HepG2 (cell line): ENCODE results near the gene SDC1. TPM values are rescaled to one million over a fixed set of nuclear protein-coding genes. Genes with fewer than 3 reads are reported as not detected.
A peak's percentile ranks its signal among the peaks of the same experiment; 100 is the strongest.

Experiments
- AHR ChIP-seq: IDR thresholded peaks from 2 replicates; pipeline ENCODE4 v1.6.1; 2018; ENCODE audit warnings: missing genetic modification reagents, missing compliant biosample characterization
- CEBPG ChIP-seq: IDR thresholded peaks from 2 replicates; pipeline ENCODE4 v1.6.1; 2016
- CENPT ChIP-seq: sonication (generic); formaldehyde crosslinking; IDR thresholded peaks from 2 replicates; pipeline ENCODE4 v1.8.0; 2022; ENCODE audit warnings: low read depth, mild to moderate bottlenecking, moderate library complexity, missing genetic modification reagents
- CTCF ChIP-seq: sonication (generic); formaldehyde crosslinking; IDR thresholded peaks from 2 replicates; pipeline ENCODE4 v1.5.0; 2020; ENCODE audit warnings: mild to moderate bottlenecking, missing genetic modification reagents, moderate library complexity
- HMGA1 ChIP-seq: sonication (generic); formaldehyde crosslinking; conservative IDR thresholded peaks from 2 replicates; pipeline ENCODE4 v1.4.0; 2020; ENCODE audit warnings: missing genetic modification reagents
- KDM2A ChIP-seq: sonication (generic); formaldehyde crosslinking; IDR thresholded peaks from 2 replicates; pipeline ENCODE4 v1.4.0; 2020; ENCODE audit warnings: low read depth, missing genetic modification reagents, borderline replicate concordance
- KMT2A ChIP-seq: sonication (generic); formaldehyde crosslinking; IDR thresholded peaks from 2 replicates; pipeline ENCODE4 v1.4.0; 2020; ENCODE audit warnings: missing genetic modification reagents
- MEF2D ChIP-seq: sonication (generic); formaldehyde crosslinking; IDR thresholded peaks from 2 replicates; pipeline ENCODE4 v1.5.1; 2020; ENCODE audit warnings: mild to moderate bottlenecking, missing genetic modification reagents
- NFE2L2 ChIP-seq: fragments of 150-350 bp; IDR thresholded peaks from 2 replicates; pipeline ENCODE4 v1.6.1; 2014; ENCODE audit warnings: low read length
- NR2F2 ChIP-seq: IDR thresholded peaks from 2 replicates; pipeline ENCODE4 v1.6.1; 2012; ENCODE audit warnings: low read depth, inconsistent platforms, borderline replicate concordance
- RXRA ChIP-seq: sonication (generic); formaldehyde crosslinking; IDR thresholded peaks from 2 replicates; pipeline ENCODE4 v1.5.1; 2020; ENCODE audit warnings: missing genetic modification reagents
- SMARCE1 ChIP-seq: fragments of 450-650 bp; IDR thresholded peaks from 2 replicates; pipeline ENCODE4 v1.6.1; 2017; ENCODE audit warnings: borderline replicate concordance
- TERF1 ChIP-seq: sonication (generic); formaldehyde crosslinking; IDR thresholded peaks from 2 replicates; pipeline ENCODE4 v1.8.0; 2022; ENCODE audit warnings: mild to moderate bottlenecking, missing genetic modification reagents, moderate library complexity
- ZBTB7A ChIP-seq: sonication (generic); formaldehyde crosslinking; IDR thresholded peaks from 2 replicates; pipeline ENCODE4 v1.8.0; 2022; ENCODE audit warnings: mild to moderate bottlenecking, missing genetic modification reagents
- ZFX ChIP-seq: sonication (generic); formaldehyde crosslinking; IDR thresholded peaks from 2 replicates; pipeline ENCODE4 v1.4.0; 2020; ENCODE audit warnings: mild to moderate bottlenecking, low read depth, missing genetic modification reagents, moderate library complexity
- ZNF253 ChIP-seq: sonication (generic); formaldehyde crosslinking; IDR thresholded peaks from 2 replicates; pipeline ENCODE4 v1.8.0; 2022; ENCODE audit warnings: mild to moderate bottlenecking, missing genetic modification reagents, borderline replicate concordance
- ZNF383 ChIP-seq: sonication (generic); formaldehyde crosslinking; IDR thresholded peaks from 2 replicates; pipeline ENCODE4 v1.4.0; 2020; ENCODE audit warnings: missing genetic modification reagents, mild to moderate bottlenecking, borderline replicate concordance
- ZNF574 ChIP-seq: sonication (generic); formaldehyde crosslinking; IDR thresholded peaks from 2 replicates; pipeline ENCODE4 v1.4.0; 2020; ENCODE audit warnings: missing genetic modification reagents
- polyA plus RNA-seq, 8 experiments: library from polyadenylated mRNA; depleted of rRNA in 3 of 8; stranded (reverse) in 7 of 8; unstranded in 1 of 8; fragments of >200 nt; fragmentation: Illumina TruSeq in 4 of 8; extraction: Trizol in 4 of 8; gene quantifications; 2 replicates each; pipeline versions ENCODE4 v1.2.1 to v1.2.3, GENCODE V29; 2011 to 2016; ENCODE audit warnings: low read depth in 4 of 8, missing spikeins in 1 of 8, mixed read lengths in 1 of 8; ENCODE audit not compliant: insufficient read depth in 1 of 8
- total RNA-seq, 5 experiments: library from RNA; depleted of rRNA; stranded (reverse); fragments of >200 nt; fragmentation: Illumina TruSeq; extraction: Trizol; gene quantifications; 2 replicates each; pipeline ENCODE4 v1.2.3, GENCODE V29; 2016; ENCODE audit warnings: low read depth in 1 of 5
- TF ChIP-seq, protein P1 (sequence below): sonication (generic); formaldehyde crosslinking; IDR thresholded peaks from 2 replicates; pipeline ENCODE4 v1.8.0; 2022; ENCODE audit warnings: mild to moderate bottlenecking, missing genetic modification reagents; ENCODE audit not compliant: insufficient replicate concordance
- TF ChIP-seq, protein P2 (sequence below): sonication (generic); formaldehyde crosslinking; IDR thresholded peaks from 2 replicates; pipeline ENCODE4 v1.8.1; 2023; ENCODE audit warnings: mild to moderate bottlenecking, missing genetic modification reagents

The SDC1 gene
- total and polyA plus RNA-seq, 2 of the 13 experiments (the other 11 are each of a cell fraction or from before 2014, with no cell fraction given), result 108 to 119 TPM

- TF ChIP-seq, protein P1, sequence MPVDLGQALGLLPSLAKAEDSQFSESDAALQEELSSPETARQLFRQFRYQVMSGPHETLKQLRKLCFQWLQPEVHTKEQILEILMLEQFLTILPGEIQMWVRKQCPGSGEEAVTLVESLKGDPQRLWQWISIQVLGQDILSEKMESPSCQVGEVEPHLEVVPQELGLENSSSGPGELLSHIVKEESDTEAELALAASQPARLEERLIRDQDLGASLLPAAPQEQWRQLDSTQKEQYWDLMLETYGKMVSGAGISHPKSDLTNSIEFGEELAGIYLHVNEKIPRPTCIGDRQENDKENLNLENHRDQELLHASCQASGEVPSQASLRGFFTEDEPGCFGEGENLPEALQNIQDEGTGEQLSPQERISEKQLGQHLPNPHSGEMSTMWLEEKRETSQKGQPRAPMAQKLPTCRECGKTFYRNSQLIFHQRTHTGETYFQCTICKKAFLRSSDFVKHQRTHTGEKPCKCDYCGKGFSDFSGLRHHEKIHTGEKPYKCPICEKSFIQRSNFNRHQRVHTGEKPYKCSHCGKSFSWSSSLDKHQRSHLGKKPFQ (CRISPR knock-in tag), result no peak
- TF ChIP-seq ZNF383 (CRISPR knock-in tag) (no peak), KMT2A (CRISPR knock-in tag) (no peak), ZFX (CRISPR knock-in tag) (peak; percentile 10), RXRA (0 out of 2 replicates have a peak, but pooled peaks have one; percentile 14), ZNF574 (CRISPR knock-in tag) (0 out of 2 replicates have a peak, but pooled peaks have one; percentile 23), NR2F2 (no peak), CTCF (CRISPR knock-in tag) (peak; percentile 48; the same call in 1 of the 2 replicates), CEBPG (CRISPR knock-in tag) (no peak), TERF1 (CRISPR knock-in tag) (no peak), SMARCE1 (no peak), CENPT (CRISPR knock-in tag) (no peak), ZBTB7A (no peak), NFE2L2 (no peak), MEF2D (no peak), HMGA1 (CRISPR knock-in tag) (no peak), KDM2A (CRISPR knock-in tag) (0 out of 2 replicates have a peak, but pooled peaks have one; percentile 11), ZNF253 (CRISPR knock-in tag) (no peak), AHR (CRISPR knock-in tag) (no peak)
- TF ChIP-seq, protein P2, sequence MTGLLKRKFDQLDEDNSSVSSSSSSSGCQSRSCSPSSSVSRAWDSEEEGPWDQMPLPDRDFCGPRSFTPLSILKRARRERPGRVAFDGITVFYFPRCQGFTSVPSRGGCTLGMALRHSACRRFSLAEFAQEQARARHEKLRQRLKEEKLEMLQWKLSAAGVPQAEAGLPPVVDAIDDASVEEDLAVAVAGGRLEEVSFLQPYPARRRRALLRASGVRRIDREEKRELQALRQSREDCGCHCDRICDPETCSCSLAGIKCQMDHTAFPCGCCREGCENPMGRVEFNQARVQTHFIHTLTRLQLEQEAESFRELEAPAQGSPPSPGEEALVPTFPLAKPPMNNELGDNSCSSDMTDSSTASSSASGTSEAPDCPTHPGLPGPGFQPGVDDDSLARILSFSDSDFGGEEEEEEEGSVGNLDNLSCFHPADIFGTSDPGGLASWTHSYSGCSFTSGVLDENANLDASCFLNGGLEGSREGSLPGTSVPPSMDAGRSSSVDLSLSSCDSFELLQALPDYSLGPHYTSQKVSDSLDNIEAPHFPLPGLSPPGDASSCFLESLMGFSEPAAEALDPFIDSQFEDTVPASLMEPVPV, result 0 out of 2 replicates have a peak, but pooled peaks have one; percentile 39
These were observed 17.2 kb upstream of the SDC1 start (continued) for GRCh38 chr2:20241973-20242726.
